Keratinocyte (primary cell): Measurements from ENCODE around the gene SLCO3A1.

Experiments
- EZH2 ChIP-seq: IDR thresholded peaks from one replicate; pipeline ENCODE4 v1.6.1; 2012; ENCODE audit warnings: inconsistent platforms, mild to moderate bottlenecking, low read length, moderate library complexity
- TF ChIP-seq, protein P1 (sequence below), 3 experiments: IDR thresholded peaks in 1 of 3; conservative IDR thresholded peaks in 1 of 3; optimal IDR thresholded peaks in 1 of 3; 2 replicates in 2 of 3; 3 replicates in 1 of 3; pipeline versions ENCODE3 to v1.5.1; 2011; ENCODE audit warnings: low read length in 3 of 3, mild to moderate bottlenecking in 3 of 3, moderate library complexity in 2 of 3, control low read depth in 1 of 3, inconsistent platforms in 1 of 3; ENCODE audit not compliant: insufficient read depth in 2 of 3; ENCODE audit errors: extremely low read depth in 1 of 3

DNA sequence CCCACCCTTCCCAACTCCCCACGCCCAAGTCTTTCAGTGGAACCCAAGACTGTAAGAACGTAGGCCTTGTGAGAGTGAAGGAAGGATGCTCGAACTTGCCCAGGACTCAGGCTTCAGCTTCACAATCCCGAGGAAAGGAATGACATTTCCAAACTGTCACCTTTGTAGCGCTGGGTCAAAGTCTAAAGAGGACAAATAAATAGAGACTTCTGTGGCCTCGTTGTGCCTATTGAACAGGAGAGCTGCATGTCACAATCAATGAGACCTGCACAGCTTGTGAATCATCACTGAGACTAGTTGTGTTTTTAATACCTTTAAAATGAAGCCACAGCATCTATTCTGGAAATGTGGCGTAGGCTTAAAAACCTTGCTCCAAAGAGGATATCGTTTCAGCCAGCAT lies 317.4 kb downstream of the SLCO3A1 start:
- TF ChIP-seq, protein P1, sequence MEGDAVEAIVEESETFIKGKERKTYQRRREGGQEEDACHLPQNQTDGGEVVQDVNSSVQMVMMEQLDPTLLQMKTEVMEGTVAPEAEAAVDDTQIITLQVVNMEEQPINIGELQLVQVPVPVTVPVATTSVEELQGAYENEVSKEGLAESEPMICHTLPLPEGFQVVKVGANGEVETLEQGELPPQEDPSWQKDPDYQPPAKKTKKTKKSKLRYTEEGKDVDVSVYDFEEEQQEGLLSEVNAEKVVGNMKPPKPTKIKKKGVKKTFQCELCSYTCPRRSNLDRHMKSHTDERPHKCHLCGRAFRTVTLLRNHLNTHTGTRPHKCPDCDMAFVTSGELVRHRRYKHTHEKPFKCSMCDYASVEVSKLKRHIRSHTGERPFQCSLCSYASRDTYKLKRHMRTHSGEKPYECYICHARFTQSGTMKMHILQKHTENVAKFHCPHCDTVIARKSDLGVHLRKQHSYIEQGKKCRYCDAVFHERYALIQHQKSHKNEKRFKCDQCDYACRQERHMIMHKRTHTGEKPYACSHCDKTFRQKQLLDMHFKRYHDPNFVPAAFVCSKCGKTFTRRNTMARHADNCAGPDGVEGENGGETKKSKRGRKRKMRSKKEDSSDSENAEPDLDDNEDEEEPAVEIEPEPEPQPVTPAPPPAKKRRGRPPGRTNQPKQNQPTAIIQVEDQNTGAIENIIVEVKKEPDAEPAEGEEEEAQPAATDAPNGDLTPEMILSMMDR (optimal IDR thresholded peaks at IDR 0.05 in 1 of 3, IDR thresholded peaks at IDR 0.05 in 1 of 3, conservative IDR thresholded peaks at IDR 0.05 in 1 of 3; ENCODE audit: extremely low read depth in 1 of 3, insufficient read depth in 2 of 3, low read length in 3 of 3), result no peak
- no peak for TF ChIP-seq EZH2
